WERI-Rb-1 (cell line): ENCODE results near the gene WHRN.

Experiments used
- DNase-seq: peaks from one replicate; pipeline ENCODE4 v3.0.0-alpha.2; 2020
- H3K27ac ChIP-seq: fragments of 250-450 bp; sonication (Bioruptor Pico); 2 replicates; pipeline ENCODE4 v1.5.1; 2020; ENCODE audit warnings: mild to moderate bottlenecking, moderate library complexity
- H3K27me3 ChIP-seq: fragments of 250-450 bp; sonication (Bioruptor Pico); 2 replicates; pipeline ENCODE4 v1.5.1; 2021; ENCODE audit warnings: mild to moderate bottlenecking, low read depth, moderate library complexity; ENCODE audit not compliant: insufficient read depth, severe bottlenecking
- H3K36me3 ChIP-seq: fragments of 250-450 bp; sonication (Bioruptor Pico); 2 replicates; pipeline ENCODE4 v1.5.1; 2020; ENCODE audit warnings: mild to moderate bottlenecking, moderate library complexity
- H3K4me3 ChIP-seq: 2 replicates; pipeline ENCODE4 v1.5.1; 2011; ENCODE audit warnings: low read depth, mild to moderate bottlenecking, control low read depth, low read length
- H3K9me3 ChIP-seq: fragments of 250-450 bp; sonication (Bioruptor Pico); 2 replicates; pipeline ENCODE4 v1.5.1; 2021; ENCODE audit warnings: mild to moderate bottlenecking, moderate library complexity; ENCODE audit not compliant: severe bottlenecking
- TF ChIP-seq, protein P1 (sequence below): IDR thresholded peaks from 2 replicates; pipeline ENCODE4 v1.5.1; 2011; ENCODE audit warnings: low read depth, mild to moderate bottlenecking, control low read depth, inconsistent platforms, low read length

The WHRN gene

DNA sequence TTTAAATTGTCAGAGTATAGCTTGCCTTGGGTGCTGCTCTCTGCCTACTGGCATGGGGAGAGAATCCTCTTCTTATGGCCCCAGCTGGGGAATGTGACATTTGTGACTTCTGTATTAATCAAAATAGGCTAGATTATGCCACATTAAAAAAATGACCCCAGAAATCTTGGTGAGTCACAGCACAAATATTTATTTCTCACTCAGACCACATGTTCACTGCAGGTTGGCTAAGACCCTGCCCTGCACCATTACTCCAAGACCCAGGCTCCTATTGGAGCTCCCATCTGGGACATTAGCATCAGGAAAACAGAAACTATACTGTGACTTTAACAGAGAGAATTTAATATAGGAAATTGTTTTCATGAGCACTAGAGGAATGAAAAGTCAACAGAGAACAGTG lies 16.6 kb upstream of the WHRN start:
- H3K36me3 ChIP-seq = no peaks in the 10 kb centered on the region
- H3K27me3 ChIP-seq = no peaks in the 10 kb centered on the region
- no peak overlapping the region for H3K4me3 ChIP-seq
- H3K9me3 ChIP-seq = peaks cover 4% of the 10 kb centered on the region
- no peak for DNase-seq
- TF ChIP-seq, protein P1, sequence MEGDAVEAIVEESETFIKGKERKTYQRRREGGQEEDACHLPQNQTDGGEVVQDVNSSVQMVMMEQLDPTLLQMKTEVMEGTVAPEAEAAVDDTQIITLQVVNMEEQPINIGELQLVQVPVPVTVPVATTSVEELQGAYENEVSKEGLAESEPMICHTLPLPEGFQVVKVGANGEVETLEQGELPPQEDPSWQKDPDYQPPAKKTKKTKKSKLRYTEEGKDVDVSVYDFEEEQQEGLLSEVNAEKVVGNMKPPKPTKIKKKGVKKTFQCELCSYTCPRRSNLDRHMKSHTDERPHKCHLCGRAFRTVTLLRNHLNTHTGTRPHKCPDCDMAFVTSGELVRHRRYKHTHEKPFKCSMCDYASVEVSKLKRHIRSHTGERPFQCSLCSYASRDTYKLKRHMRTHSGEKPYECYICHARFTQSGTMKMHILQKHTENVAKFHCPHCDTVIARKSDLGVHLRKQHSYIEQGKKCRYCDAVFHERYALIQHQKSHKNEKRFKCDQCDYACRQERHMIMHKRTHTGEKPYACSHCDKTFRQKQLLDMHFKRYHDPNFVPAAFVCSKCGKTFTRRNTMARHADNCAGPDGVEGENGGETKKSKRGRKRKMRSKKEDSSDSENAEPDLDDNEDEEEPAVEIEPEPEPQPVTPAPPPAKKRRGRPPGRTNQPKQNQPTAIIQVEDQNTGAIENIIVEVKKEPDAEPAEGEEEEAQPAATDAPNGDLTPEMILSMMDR = no peak
- no peak overlapping the region for H3K27ac ChIP-seq

DNA sequence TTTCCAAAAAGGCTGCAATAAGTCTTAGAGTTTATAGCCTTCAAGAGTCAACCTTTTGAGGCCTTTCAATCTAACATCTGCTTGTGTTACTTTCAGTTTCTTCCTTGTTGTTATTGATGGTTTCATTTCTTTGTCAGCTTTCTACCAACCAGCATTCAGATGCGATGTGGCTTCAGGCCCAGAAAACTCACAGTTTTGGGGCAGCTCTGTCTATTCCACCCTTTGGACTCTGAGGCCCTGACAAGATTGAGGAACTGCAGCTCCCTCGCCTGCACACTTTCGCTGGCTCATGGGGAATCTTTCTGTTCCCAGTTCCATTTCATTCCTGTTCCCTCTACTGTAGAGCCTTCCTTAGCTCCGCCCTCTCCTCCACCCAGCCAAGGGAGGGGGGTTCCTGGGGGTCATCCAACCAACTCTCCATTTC lies 13.3 kb upstream of the WHRN start:
- TF ChIP-seq, protein P1 = no peak
- Histone ChIP-seq H3K9me3 (peaks cover 4% of the 10 kb centered on the region), H3K36me3 (no peaks in the 10 kb centered on the region), H3K27ac (no peak overlapping the region), H3K4me3 (no peak overlapping the region), H3K27me3 (no peaks in the 10 kb centered on the region)
- DNase-seq = no peak

GRCh38 chr9:114518120-114518519 lies 12.8 kb upstream of the WHRN start:
- no peak overlapping the region for H3K4me3 ChIP-seq
- TF ChIP-seq, protein P1 = no peak
- H3K27ac ChIP-seq = no peak overlapping the region
- H3K27me3 ChIP-seq = no peaks in the 10 kb centered on the region
- no peaks in the 10 kb centered on the region for H3K36me3 ChIP-seq
- DNase-seq = no peak
- peaks cover 4% of the 10 kb centered on the region for H3K9me3 ChIP-seq

- Histone ChIP-seq H3K27ac (no peak overlapping the region), H3K27me3 (no peaks in the 10 kb centered on the region), H3K36me3 (no peaks in the 10 kb centered on the region), H3K9me3 (peaks cover 4% of the 10 kb centered on the region), H3K4me3 (no peak overlapping the region)
- DNase-seq = no peak
- TF ChIP-seq, protein P1 = no peak
Measured at GRCh38 chr9:114516913-114517312, 11.6 kb upstream of the WHRN start.

- DNase-seq = no peak
- no peak overlapping the region for H3K27ac ChIP-seq
- peaks cover 4% of the 10 kb centered on the region for H3K9me3 ChIP-seq
- H3K4me3 ChIP-seq = no peak overlapping the region
- H3K27me3 ChIP-seq = no peaks in the 10 kb centered on the region
- no peaks in the 10 kb centered on the region for H3K36me3 ChIP-seq
- TF ChIP-seq, protein P1 = no peak
Measured at GRCh38 chr9:114515528-114515927, 10.3 kb upstream of the WHRN start.

- TF ChIP-seq, protein P1 = no peak
Measured at GRCh38 chr9:114513959-114514267, 8.6 kb upstream of the WHRN start.

More at GRCh38 chr9:114513959-114514267, 8.6 kb upstream of the WHRN start:
- no peak overlapping the region for H3K27ac ChIP-seq
- no peaks in the 10 kb centered on the region for H3K36me3 ChIP-seq
- peaks cover 6% of the 10 kb centered on the region for H3K27me3 ChIP-seq
- H3K4me3 ChIP-seq = no peak overlapping the region
- DNase-seq = no peak
- H3K9me3 ChIP-seq = peaks cover 4% of the 10 kb centered on the region
